Common myeloid progenitor, CD34-positive (primary cell): ENCODE data around the gene TREM1.

Source experiments
- CTCF ChIA-PET: fragments of 350-600 bp; sonication (Branson Sonifier 250); formaldehyde crosslinking; loops from one replicate; lab custom pipeline; 2021; ENCODE audit warnings: antibody characterized with exemption; lab: Charles Lee
- POLR2A ChIA-PET: fragments of 350-600 bp; sonication (Branson Sonifier 250); formaldehyde crosslinking; loops from one replicate; lab custom pipeline; 2021; ENCODE audit warnings: antibody characterized with exemption; lab: Charles Lee
- DNase-seq, 3 donors: peaks; one replicate each; pipeline versions ENCODE4 v3.0.0 to v3.0.0-alpha.2; 2013
- H3K27ac ChIP-seq, 2 experiments: 1 replicate in 1 of 2; 2 replicates in 1 of 2; pipeline ENCODE4 v1.7.0; 2013; ENCODE audit warnings: inconsistent platforms in 2 of 2, low read length in 2 of 2, mild to moderate bottlenecking in 2 of 2, low read depth in 1 of 2, moderate library complexity in 1 of 2; ENCODE audit not compliant: severe bottlenecking in 2 of 2, insufficient read depth in 1 of 2, poor library complexity in 1 of 2
- H3K27me3 ChIP-seq, 5 experiments: replicated peaks in 2 of 5; 1 replicate in 3 of 5; 2 replicates in 2 of 5; pipeline versions ENCODE4 v1.6.1 to v1.7.0; 2013; ENCODE audit warnings: low read length in 4 of 5, mild to moderate bottlenecking in 2 of 5, moderate library complexity in 2 of 5, inconsistent platforms in 1 of 5; ENCODE audit not compliant: insufficient read depth in 5 of 5, control insufficient read depth in 4 of 5
- H3K36me3 ChIP-seq, 4 experiments: 1 replicate in 2 of 4; 2 replicates in 2 of 4; pipeline versions ENCODE4 v1.6.1 to v1.7.0; 2013; ENCODE audit warnings: low read length in 3 of 4, control low read depth in 1 of 4, mild to moderate bottlenecking in 1 of 4; ENCODE audit not compliant: control insufficient read depth in 4 of 4, insufficient read depth in 4 of 4
- H3K4me1 ChIP-seq, 4 experiments: 1 replicate in 3 of 4; 2 replicates in 1 of 4; pipeline versions ENCODE4 v1.6.1 to v1.7.1; 2013; ENCODE audit warnings: low read length in 3 of 4, mild to moderate bottlenecking in 3 of 4, control low read depth in 1 of 4, inconsistent platforms in 1 of 4, moderate library complexity in 1 of 4; ENCODE audit not compliant: control insufficient read depth in 4 of 4, insufficient read depth in 4 of 4; ENCODE audit errors: control extremely low read depth in 1 of 4
- H3K4me3 ChIP-seq, 7 experiments: 1 replicate in 4 of 7; 2 replicates in 3 of 7; pipeline versions ENCODE4 v1.5.1 to v1.7.0; 2013; ENCODE audit warnings: mild to moderate bottlenecking in 7 of 7, low read length in 6 of 7, moderate library complexity in 6 of 7, inconsistent platforms in 2 of 7, low read depth in 2 of 7, control low read depth in 1 of 7; ENCODE audit not compliant: insufficient read depth in 4 of 7, control insufficient read depth in 1 of 7; ENCODE audit errors: extremely low read depth in 1 of 7
- H3K9me3 ChIP-seq, 5 experiments: 1 replicate in 4 of 5; 2 replicates in 1 of 5; pipeline versions ENCODE4 v1.6.1 to v1.7.1; 2013; ENCODE audit warnings: low read length in 4 of 5, mild to moderate bottlenecking in 2 of 5, inconsistent platforms in 1 of 5, low read depth in 1 of 5, moderate library complexity in 1 of 5; ENCODE audit not compliant: control insufficient read depth in 4 of 5, insufficient read depth in 2 of 5; ENCODE audit errors: control extremely low read depth in 1 of 5
- WGBS: methylation state at CpG from one replicate; pipeline ENCODE4 v1.1.5; 2013; ENCODE audit not compliant: insufficient coverage; 5-methylcytosine and 5-hydroxymethylcytosine counted together

The TREM1 gene

GRCh38 chr6:41318261-41318653 lies 31.8 kb upstream of the TREM1 start:
- WGBS: 67% methylated on average over 7 of the region's 9 CpGs
- Histone ChIP-seq H3K4me1 (peaks cover 5 to 21% (median 16%) of the 10 kb centered on the region in 4 experiments), H3K27me3 (peaks cover 0 to 14% (median 4%) of the 10 kb centered on the region in 5 experiments), H3K4me3 (peak overlapping the region in 5 of 7 experiments; percentile 48 to 83 (median 63)), H3K36me3 (no peaks in the 10 kb centered on the region), H3K9me3 (no peaks in the 10 kb centered on the region), H3K27ac (no peak overlapping the region)
- DNase-seq: no peak
- ChIA-PET CTCF (interaction anchor here (0.7 to 7.6 kb wide), 16 partner anchors 8 to 236 kb away, joined by 3 to 70 read pairs (median 5); partner anchors contain the start of gene NCR2), POLR2A (no interaction called here)

GRCh38 chr6:41315943-41316620 lies 29.6 kb upstream of the TREM1 start:
- H3K4me3 ChIP-seq: no peak overlapping the region
- DNase-seq: no peak
- peaks cover 5 to 21% (median 16%) of the 10 kb centered on the region in 4 experiments for H3K4me1 ChIP-seq
- H3K36me3 ChIP-seq: no peaks in the 10 kb centered on the region
- POLR2A ChIA-PET: no interaction called here
- H3K27ac ChIP-seq: no peak overlapping the region
- H3K27me3 ChIP-seq: peaks cover 0 to 15% (median 3%) of the 10 kb centered on the region in 5 experiments
- no peaks in the 10 kb centered on the region for H3K9me3 ChIP-seq
- CTCF ChIA-PET: interaction anchor here (1.0 to 7.6 kb wide), 2 partner anchors 15 to 17 kb away, joined by 3 to 70 read pairs; partner anchors contain the start of gene NCR2
- no CpG with 5 or more reads among the region's 1 CpG for WGBS

- Histone ChIP-seq H3K27ac (no peak overlapping the region), H3K27me3 (peaks cover 0 to 15% (median 3%) of the 10 kb centered on the region in 5 experiments), H3K9me3 (no peaks in the 10 kb centered on the region), H3K4me3 (no peak overlapping the region), H3K36me3 (no peaks in the 10 kb centered on the region), H3K4me1 (peaks cover 5 to 17% (median 14%) of the 10 kb centered on the region in 4 experiments)
- ChIA-PET CTCF (interaction anchor here (0.7 to 1.0 kb wide), 2 partner anchors 15 to 55 kb away, joined by 3 read pairs; no protein-coding TSS in a partner anchor), POLR2A (interaction anchor here (0.7 kb wide), 1 partner anchor 67 kb away, joined by 3 read pairs; no protein-coding TSS in a partner anchor)
- peak in 2 of 3 donors; percentile 26 to 29 for DNase-seq
- 100% methylated on average over 1 of the region's 2 CpGs for WGBS
These were observed 28.7 kb upstream of the TREM1 start for GRCh38 chr6:41315203-41315602.

GRCh38 chr6:41306187-41306854 lies 19.8 kb upstream of the TREM1 start:
- 39% methylated on average over 8 of the region's 13 CpGs for WGBS
- Histone ChIP-seq H3K27ac (no peak overlapping the region), H3K4me1 (no peaks in the 10 kb centered on the region), H3K9me3 (peaks cover 0 to 2% (median 0%) of the 10 kb centered on the region in 5 experiments), H3K4me3 (no peak overlapping the region), H3K27me3 (no peaks in the 10 kb centered on the region), H3K36me3 (no peaks in the 10 kb centered on the region)
- POLR2A ChIA-PET: interaction anchor here (0.6 kb wide), 1 partner anchor 255 kb away, joined by 3 read pairs; no protein-coding TSS in a partner anchor
- CTCF ChIA-PET: interaction anchor here (0.6 to 4.3 kb wide), 18 partner anchors 10 to 214 kb away, joined by 3 to 41 read pairs (median 4); no protein-coding TSS in a partner anchor
- DNase-seq: peak; percentile 62 to 72 (median 63)

GRCh38 chr6:41302638-41303037 lies 16.2 kb upstream of the TREM1 start:
- peaks cover 0 to 6% (median 0%) of the 10 kb centered on the region in 4 experiments for H3K4me1 ChIP-seq
- no peaks in the 10 kb centered on the region for H3K27me3 ChIP-seq
- peak in 2 of 3 donors; percentile 76 to 80 for DNase-seq
- POLR2A ChIA-PET: no interaction called here
- peaks cover 0 to 2% (median 0%) of the 10 kb centered on the region in 5 experiments for H3K9me3 ChIP-seq
- H3K36me3 ChIP-seq: no peaks in the 10 kb centered on the region
- no peak overlapping the region for H3K4me3 ChIP-seq
- 19% methylated on average over 5 of the region's 5 CpGs for WGBS
- H3K27ac ChIP-seq: no peak overlapping the region
- CTCF ChIA-PET: no interaction called here

GRCh38 chr6:41298785-41299502 lies 12.5 kb upstream of the TREM1 start:
- Histone ChIP-seq H3K27ac (no peak overlapping the region), H3K9me3 (peaks cover 0 to 3% (median 0%) of the 10 kb centered on the region in 5 experiments), H3K27me3 (no peaks in the 10 kb centered on the region), H3K36me3 (no peaks in the 10 kb centered on the region), H3K4me3 (no peak overlapping the region), H3K4me1 (peaks cover 0 to 6% (median 0%) of the 10 kb centered on the region in 4 experiments)
- ChIA-PET CTCF (interaction anchor here (0.9 kb wide), 1 partner anchor 21 kb away, joined by 4 read pairs; no protein-coding TSS in a partner anchor), POLR2A (no interaction called here)
- peak in 2 of 3 donors; percentile 30 to 45 for DNase-seq
- WGBS: 100% methylated on average over 2 of the region's 3 CpGs
